ENCODE results near the gene LIN54. TPM values are rescaled to one million over a fixed set of nuclear protein-coding genes. Genes with fewer than 3 reads are reported as not detected.

The LIN54 gene
- total and polyA plus RNA-seq, 9 of the 15 experiments (the other 6 are each of a cell fraction or from before 2014, with no cell fraction given), result 2.2 to 22.5 (median 15.8) TPM

DNA sequence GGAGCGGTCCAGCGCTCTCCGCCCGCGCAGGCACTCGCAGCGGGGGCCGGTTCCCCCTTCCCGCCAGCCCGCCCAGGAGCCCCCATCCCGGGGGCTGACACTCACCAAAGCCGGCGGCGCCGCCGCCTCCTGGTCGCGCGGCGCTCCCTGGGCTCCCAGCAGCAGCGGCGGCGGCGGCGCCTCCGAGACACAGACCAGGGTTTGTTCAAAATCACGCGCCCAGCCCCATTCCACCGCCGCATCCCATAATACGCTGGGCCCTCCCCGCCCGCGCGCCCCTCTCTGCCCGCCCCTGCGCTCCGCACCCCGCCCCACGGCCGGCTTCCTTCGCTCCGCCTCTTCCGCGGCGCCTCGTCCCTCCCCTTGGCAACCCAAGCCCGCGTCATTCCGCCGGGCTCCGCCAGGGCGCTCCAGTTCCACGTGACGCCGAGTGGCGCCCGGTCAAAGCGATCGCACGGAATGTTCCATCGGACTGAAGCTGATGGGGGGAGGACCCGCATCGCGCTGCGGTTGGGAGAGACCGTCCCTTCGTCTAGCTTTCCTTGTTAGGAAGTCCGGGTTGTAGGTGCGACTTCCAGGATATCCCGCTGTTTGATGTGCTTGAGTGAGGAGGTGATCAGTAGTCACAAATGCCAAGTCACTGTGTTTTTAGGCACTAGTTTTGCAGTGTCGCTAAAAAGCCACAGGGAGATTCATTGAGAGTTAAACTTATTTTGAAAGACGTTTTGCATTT, 2.2 kb upstream of the LIN54 start (continued):
- TF ChIP-seq, protein P1, sequence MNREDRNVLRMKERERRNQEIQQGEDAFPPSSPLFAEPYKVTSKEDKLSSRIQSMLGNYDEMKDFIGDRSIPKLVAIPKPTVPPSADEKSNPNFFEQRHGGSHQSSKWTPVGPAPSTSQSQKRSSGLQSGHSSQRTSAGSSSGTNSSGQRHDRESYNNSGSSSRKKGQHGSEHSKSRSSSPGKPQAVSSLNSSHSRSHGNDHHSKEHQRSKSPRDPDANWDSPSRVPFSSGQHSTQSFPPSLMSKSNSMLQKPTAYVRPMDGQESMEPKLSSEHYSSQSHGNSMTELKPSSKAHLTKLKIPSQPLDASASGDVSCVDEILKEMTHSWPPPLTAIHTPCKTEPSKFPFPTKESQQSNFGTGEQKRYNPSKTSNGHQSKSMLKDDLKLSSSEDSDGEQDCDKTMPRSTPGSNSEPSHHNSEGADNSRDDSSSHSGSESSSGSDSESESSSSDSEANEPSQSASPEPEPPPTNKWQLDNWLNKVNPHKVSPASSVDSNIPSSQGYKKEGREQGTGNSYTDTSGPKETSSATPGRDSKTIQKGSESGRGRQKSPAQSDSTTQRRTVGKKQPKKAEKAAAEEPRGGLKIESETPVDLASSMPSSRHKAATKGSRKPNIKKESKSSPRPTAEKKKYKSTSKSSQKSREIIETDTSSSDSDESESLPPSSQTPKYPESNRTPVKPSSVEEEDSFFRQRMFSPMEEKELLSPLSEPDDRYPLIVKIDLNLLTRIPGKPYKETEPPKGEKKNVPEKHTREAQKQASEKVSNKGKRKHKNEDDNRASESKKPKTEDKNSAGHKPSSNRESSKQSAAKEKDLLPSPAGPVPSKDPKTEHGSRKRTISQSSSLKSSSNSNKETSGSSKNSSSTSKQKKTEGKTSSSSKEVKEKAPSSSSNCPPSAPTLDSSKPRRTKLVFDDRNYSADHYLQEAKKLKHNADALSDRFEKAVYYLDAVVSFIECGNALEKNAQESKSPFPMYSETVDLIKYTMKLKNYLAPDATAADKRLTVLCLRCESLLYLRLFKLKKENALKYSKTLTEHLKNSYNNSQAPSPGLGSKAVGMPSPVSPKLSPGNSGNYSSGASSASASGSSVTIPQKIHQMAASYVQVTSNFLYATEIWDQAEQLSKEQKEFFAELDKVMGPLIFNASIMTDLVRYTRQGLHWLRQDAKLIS (CRISPR knock-in tag; IDR thresholded peaks at IDR 0.05), result peak; percentile 88; the same call in 1 of the 2 replicates
- TF ChIP-seq, protein P2, sequence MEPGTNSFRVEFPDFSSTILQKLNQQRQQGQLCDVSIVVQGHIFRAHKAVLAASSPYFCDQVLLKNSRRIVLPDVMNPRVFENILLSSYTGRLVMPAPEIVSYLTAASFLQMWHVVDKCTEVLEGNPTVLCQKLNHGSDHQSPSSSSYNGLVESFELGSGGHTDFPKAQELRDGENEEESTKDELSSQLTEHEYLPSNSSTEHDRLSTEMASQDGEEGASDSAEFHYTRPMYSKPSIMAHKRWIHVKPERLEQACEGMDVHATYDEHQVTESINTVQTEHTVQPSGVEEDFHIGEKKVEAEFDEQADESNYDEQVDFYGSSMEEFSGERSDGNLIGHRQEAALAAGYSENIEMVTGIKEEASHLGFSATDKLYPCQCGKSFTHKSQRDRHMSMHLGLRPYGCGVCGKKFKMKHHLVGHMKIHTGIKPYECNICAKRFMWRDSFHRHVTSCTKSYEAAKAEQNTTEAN (CRISPR knock-in tag; IDR thresholded peaks at IDR 0.05), result no peak
- TF ChIP-seq CTBP1 (IDR thresholded peaks at IDR 0.05; ENCODE audit: borderline replicate concordance) (peak; percentile 94; the same call in 1 of the 2 replicates), GTF2A2 (tag; IDR thresholded peaks at IDR 0.05) (no peak), ZNF408 (CRISPR knock-in tag; IDR thresholded peaks at IDR 0.05; ENCODE audit: low read depth) (no peak), KDM2B (CRISPR knock-in tag; IDR thresholded peaks at IDR 0.05) (no peak), ZNF785 (CRISPR knock-in tag; IDR thresholded peaks at IDR 0.05) (no peak), KLF13 (tag; IDR thresholded peaks at IDR 0.05; ENCODE audit: borderline replicate concordance, low read depth) (no peak), ZNF224 (CRISPR knock-in tag; IDR thresholded peaks at IDR 0.05) (no peak), RB1 (IDR thresholded peaks at IDR 0.05; ENCODE audit: low read depth) (peak; percentile 21; the same call in 1 of the 2 replicates), ZSCAN32 (CRISPR knock-in tag; IDR thresholded peaks at IDR 0.05) (no peak), YY1 (IDR thresholded peaks at IDR 0.05; ENCODE audit: borderline replicate concordance in 1 of 3, control insufficient read depth in 1 of 3, extremely low read depth in 1 of 3, insufficient read depth in 3 of 3, insufficient read length in 1 of 3, insufficient replicate concordance in 2 of 3, low read depth in 1 of 3, low read length in 2 of 3) (peak in 2 of 3 experiments; percentile 66 to 67), GATA2 (CRISPR knock-in tag; IDR thresholded peaks at IDR 0.05) (no peak)
- TF ChIP-seq, protein P3, sequence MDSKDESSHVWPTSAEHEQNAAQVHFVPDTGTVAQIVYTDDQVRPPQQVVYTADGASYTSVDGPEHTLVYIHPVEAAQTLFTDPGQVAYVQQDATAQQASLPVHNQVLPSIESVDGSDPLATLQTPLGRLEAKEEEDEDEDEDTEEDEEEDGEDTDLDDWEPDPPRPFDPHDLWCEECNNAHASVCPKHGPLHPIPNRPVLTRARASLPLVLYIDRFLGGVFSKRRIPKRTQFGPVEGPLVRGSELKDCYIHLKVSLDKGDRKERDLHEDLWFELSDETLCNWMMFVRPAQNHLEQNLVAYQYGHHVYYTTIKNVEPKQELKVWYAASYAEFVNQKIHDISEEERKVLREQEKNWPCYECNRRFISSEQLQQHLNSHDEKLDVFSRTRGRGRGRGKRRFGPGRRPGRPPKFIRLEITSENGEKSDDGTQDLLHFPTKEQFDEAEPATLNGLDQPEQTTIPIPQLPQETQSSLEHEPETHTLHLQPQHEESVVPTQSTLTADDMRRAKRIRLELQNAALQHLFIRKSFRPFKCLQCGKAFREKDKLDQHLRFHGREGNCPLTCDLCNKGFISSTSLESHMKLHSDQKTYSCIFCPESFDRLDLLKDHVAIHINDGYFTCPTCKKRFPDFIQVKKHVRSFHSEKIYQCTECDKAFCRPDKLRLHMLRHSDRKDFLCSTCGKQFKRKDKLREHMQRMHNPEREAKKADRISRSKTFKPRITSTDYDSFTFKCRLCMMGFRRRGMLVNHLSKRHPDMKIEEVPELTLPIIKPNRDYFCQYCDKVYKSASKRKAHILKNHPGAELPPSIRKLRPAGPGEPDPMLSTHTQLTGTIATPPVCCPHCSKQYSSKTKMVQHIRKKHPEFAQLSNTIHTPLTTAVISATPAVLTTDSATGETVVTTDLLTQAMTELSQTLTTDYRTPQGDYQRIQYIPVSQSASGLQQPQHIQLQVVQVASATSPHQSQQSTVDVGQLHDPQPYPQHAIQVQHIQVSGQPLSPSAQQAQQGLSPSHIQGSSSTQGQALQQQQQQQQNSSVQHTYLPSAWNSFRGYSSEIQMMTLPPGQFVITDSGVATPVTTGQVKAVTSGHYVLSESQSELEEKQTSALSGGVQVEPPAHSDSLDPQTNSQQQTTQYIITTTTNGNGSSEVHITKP (IDR thresholded peaks at IDR 0.05; ENCODE audit: partially characterized antibody), result peak; percentile 99
- TF ChIP-seq, protein P4, sequence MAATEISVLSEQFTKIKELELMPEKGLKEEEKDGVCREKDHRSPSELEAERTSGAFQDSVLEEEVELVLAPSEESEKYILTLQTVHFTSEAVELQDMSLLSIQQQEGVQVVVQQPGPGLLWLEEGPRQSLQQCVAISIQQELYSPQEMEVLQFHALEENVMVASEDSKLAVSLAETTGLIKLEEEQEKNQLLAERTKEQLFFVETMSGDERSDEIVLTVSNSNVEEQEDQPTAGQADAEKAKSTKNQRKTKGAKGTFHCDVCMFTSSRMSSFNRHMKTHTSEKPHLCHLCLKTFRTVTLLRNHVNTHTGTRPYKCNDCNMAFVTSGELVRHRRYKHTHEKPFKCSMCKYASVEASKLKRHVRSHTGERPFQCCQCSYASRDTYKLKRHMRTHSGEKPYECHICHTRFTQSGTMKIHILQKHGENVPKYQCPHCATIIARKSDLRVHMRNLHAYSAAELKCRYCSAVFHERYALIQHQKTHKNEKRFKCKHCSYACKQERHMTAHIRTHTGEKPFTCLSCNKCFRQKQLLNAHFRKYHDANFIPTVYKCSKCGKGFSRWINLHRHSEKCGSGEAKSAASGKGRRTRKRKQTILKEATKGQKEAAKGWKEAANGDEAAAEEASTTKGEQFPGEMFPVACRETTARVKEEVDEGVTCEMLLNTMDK (IDR thresholded peaks at IDR 0.05; ENCODE audit: borderline replicate concordance, insufficient read depth, low read depth, low read length, poor library complexity, severe bottlenecking), result peak; percentile 95
